HCT116 (cell line): ENCODE measurements around the gene IMPG1. TPM values are rescaled to one million over a fixed set of nuclear protein-coding genes. Genes with fewer than 3 reads are reported as not detected.

ENCODE experiments used
- ATAC-seq: fragments of 200-7000 bp; cut with Tn5 transposase; 2 replicates; pipeline ENCODE4 v1.9.1; 2020; ENCODE audit warnings: mild to moderate bottlenecking, moderate library complexity
- BruUV-seq: library from RNA; stranded (reverse); fragments of 400-500 nt; replicated peaks from 2 replicates; lab custom pipeline; 2021; lab: Mats Ljungman, UMichigan
- CTCF ChIA-PET: fragments of 300-600 bp; sonication (Branson Sonifier 250); formaldehyde crosslinking; loops from one replicate; lab custom pipeline; 2021; ENCODE audit warnings: antibody characterized with exemption; lab: Charles Lee
- POLR2A ChIA-PET: fragments of 300-600, 350-600 bp; sonication (Branson Sonifier 250); formaldehyde crosslinking; loops from one replicate; lab custom pipeline; 2021; ENCODE audit warnings: antibody characterized with exemption; lab: Charles Lee
- RAD21 ChIA-PET, 2 experiments: fragments of 300-600 bp; sonication (Branson Sonifier 250); formaldehyde crosslinking; loops; one replicate each; lab custom pipeline; 2023; ENCODE audit warnings: low total read pairs in 2 of 2; ENCODE audit not compliant: uncharacterized antibody in 2 of 2, unreplicated experiment in 2 of 2, low non-redundant PET in 1 of 2; lab: Charles Lee
- DNase-seq: peaks from one replicate; pipeline ENCODE4 v3.0.0-alpha.2; 2010; ENCODE audit warnings: low read depth, low spot score
- H2AFZ ChIP-seq: fragments of 200-600 bp; shearing (Covaris generic), sonication (generic); 2 replicates; pipeline ENCODE4 v1.6.1; 2017; ENCODE audit warnings: low read depth, mixed run types, mixed read lengths, antibody characterized with exemption, low read length; ENCODE audit not compliant: poor library complexity, severe bottlenecking
- H3K27ac ChIP-seq: 2 replicates; pipeline ENCODE4 v1.5.1; 2012; ENCODE audit warnings: low read depth, low read length
- H3K27me3 ChIP-seq: fragments of 200-600 bp; sonication (generic); 2 replicates; pipeline ENCODE4 v1.6.1; 2016; ENCODE audit warnings: mixed run types, low read length, mixed read lengths; ENCODE audit not compliant: insufficient read depth
- H3K36me3 ChIP-seq, 2 experiments: fragments of 200-500 bp in 1 of 2; fragments of 200-600 bp in 1 of 2; sonication (Bioruptor generic) in 1 of 2; sonication (generic) in 1 of 2; 2 replicates each; pipeline versions ENCODE4 v1.5.1 to v1.6.1; 2014 to 2016; ENCODE audit warnings: low read length in 2 of 2, inconsistent platforms in 1 of 2, mixed read lengths in 1 of 2, mixed run types in 1 of 2; ENCODE audit not compliant: insufficient read depth in 2 of 2, control insufficient read depth in 1 of 2
- H3K4me1 ChIP-seq, 2 experiments: fragments of 200-600 bp in 1 of 2; sonication (generic) in 1 of 2; 2 replicates each; pipeline versions ENCODE4 v1.5.1 to v1.6.1; 2012 to 2017; ENCODE audit warnings: low read length in 2 of 2, inconsistent platforms in 1 of 2, mild to moderate bottlenecking in 1 of 2, mixed read lengths in 1 of 2, mixed run types in 1 of 2, moderate library complexity in 1 of 2; ENCODE audit not compliant: insufficient read depth in 2 of 2, control insufficient read depth in 1 of 2
- H3K4me2 ChIP-seq: fragments of 200-600 bp; sonication (generic); 2 replicates; pipeline ENCODE4 v1.6.1; 2017; ENCODE audit warnings: mixed run types, low read length, mixed read lengths
- H3K4me3 ChIP-seq, 2 experiments: fragments of 200-600 bp in 1 of 2; sonication (generic) in 1 of 2; replicated peaks in 1 of 2; 2 replicates each; pipeline ENCODE4 v1.5.1; 2011 to 2016; ENCODE audit warnings: low read length in 2 of 2, control low read depth in 1 of 2, low read depth in 1 of 2, mild to moderate bottlenecking in 1 of 2, mixed read lengths in 1 of 2, mixed run types in 1 of 2
- H3K79me2 ChIP-seq: fragments of 200-600 bp; sonication (generic); 2 replicates; pipeline ENCODE4 v1.6.1; 2017; ENCODE audit warnings: mild to moderate bottlenecking, mixed run types, low read length, moderate library complexity, mixed read lengths; ENCODE audit not compliant: insufficient read depth
- H3K9ac ChIP-seq: fragments of 200-600 bp; sonication (generic); 2 replicates; pipeline ENCODE4 v1.6.1; 2016; ENCODE audit warnings: low read length, mixed read lengths
- H3K9me2 ChIP-seq: fragments of 200-600 bp; sonication (generic), shearing (Covaris generic); 2 replicates; pipeline ENCODE4 v1.6.1; 2017; ENCODE audit warnings: mixed run types, mild to moderate bottlenecking, moderate library complexity; ENCODE audit not compliant: insufficient read depth
- H3K9me3 ChIP-seq, 2 experiments: fragments of 200-500 bp in 1 of 2; fragments of 200-600 bp in 1 of 2; sonication (Bioruptor generic) in 1 of 2; sonication (generic) in 1 of 2; 2 replicates each; pipeline ENCODE4 v1.6.1; 2014 to 2017; ENCODE audit warnings: low read length in 2 of 2, mixed read lengths in 2 of 2, inconsistent platforms in 1 of 2, low read depth in 1 of 2, mild to moderate bottlenecking in 1 of 2, mixed run types in 1 of 2, moderate library complexity in 1 of 2; ENCODE audit not compliant: control insufficient read depth in 1 of 2, insufficient read depth in 1 of 2
- H4K20me1 ChIP-seq: fragments of 200-600 bp; sonication (generic), shearing (Covaris generic); 2 replicates; pipeline ENCODE4 v1.6.1; 2017; ENCODE audit warnings: mixed run types, mild to moderate bottlenecking, moderate library complexity; ENCODE audit not compliant: insufficient read depth
- CEBPB ChIP-seq: IDR thresholded peaks from 2 replicates; pipeline ENCODE4 v1.6.1; 2012; ENCODE audit warnings: low read depth
- EZH2 ChIP-seq: fragments of 200-600 bp; sonication (generic); IDR thresholded peaks from 2 replicates; pipeline ENCODE4 v1.6.1; 2017; ENCODE audit warnings: antibody characterized with exemption, mixed run types
- EZH2phosphoT487 ChIP-seq: fragments of 200-600 bp; IDR thresholded peaks from 2 replicates; pipeline ENCODE4 v1.6.1; 2018; ENCODE audit warnings: antibody characterized with exemption, borderline replicate concordance
- FOSL1 ChIP-seq: IDR thresholded peaks from 2 replicates; pipeline ENCODE4 v1.6.1; 2012; ENCODE audit warnings: low read depth
- RAD21 ChIP-seq: IDR thresholded peaks from 2 replicates; pipeline ENCODE4 v1.6.1; 2012; ENCODE audit warnings: low read depth, mild to moderate bottlenecking
- SP1 ChIP-seq: IDR thresholded peaks from 2 replicates; pipeline ENCODE4 v1.6.1; 2012; ENCODE audit warnings: low read depth
- YY1 ChIP-seq: IDR thresholded peaks from 2 replicates; pipeline ENCODE4 v1.6.1; 2011; ENCODE audit warnings: low read length, low read depth, moderate library complexity, mild to moderate bottlenecking; ENCODE audit not compliant: insufficient replicate concordance; ENCODE audit errors: extremely low read depth
- ZFX ChIP-seq: fragments of 450-650 bp; IDR thresholded peaks from 2 replicates; pipeline ENCODE4 v1.6.1; 2017
- ZNF274 ChIP-seq: fragments of 200-500 bp; sonication (Bioruptor generic); IDR thresholded peaks from 2 replicates; pipeline ENCODE4 v1.6.1; 2014; ENCODE audit warnings: mild to moderate bottlenecking, low read depth, low read length, inconsistent platforms
- intact Hi-C: fragments of 100-400 bp; cut with micrococcal nuclease; formaldehyde crosslinking; loops from 2 replicates; pipeline ENCODE4 v1.10.0; 2022
- total RNA-seq: library from RNA; stranded (reverse); gene quantifications from one replicate; pipeline ENCODE4 v1.2.1, GENCODE V29; 2021; ENCODE audit not compliant: unreplicated experiment
- TF ChIP-seq, protein P1 (sequence below): IDR thresholded peaks from 2 replicates; pipeline ENCODE4 v1.6.1; 2012
- TF ChIP-seq, protein P2 (sequence below): IDR thresholded peaks from 2 replicates; pipeline ENCODE4 v1.6.1; 2011; ENCODE audit warnings: mild to moderate bottlenecking, low read length, moderate library complexity; ENCODE audit not compliant: insufficient replicate concordance; ENCODE audit errors: extremely low read depth

Gene IMPG1
- total RNA-seq, 1 experiment from 2014 or later, result not detected

DNA sequence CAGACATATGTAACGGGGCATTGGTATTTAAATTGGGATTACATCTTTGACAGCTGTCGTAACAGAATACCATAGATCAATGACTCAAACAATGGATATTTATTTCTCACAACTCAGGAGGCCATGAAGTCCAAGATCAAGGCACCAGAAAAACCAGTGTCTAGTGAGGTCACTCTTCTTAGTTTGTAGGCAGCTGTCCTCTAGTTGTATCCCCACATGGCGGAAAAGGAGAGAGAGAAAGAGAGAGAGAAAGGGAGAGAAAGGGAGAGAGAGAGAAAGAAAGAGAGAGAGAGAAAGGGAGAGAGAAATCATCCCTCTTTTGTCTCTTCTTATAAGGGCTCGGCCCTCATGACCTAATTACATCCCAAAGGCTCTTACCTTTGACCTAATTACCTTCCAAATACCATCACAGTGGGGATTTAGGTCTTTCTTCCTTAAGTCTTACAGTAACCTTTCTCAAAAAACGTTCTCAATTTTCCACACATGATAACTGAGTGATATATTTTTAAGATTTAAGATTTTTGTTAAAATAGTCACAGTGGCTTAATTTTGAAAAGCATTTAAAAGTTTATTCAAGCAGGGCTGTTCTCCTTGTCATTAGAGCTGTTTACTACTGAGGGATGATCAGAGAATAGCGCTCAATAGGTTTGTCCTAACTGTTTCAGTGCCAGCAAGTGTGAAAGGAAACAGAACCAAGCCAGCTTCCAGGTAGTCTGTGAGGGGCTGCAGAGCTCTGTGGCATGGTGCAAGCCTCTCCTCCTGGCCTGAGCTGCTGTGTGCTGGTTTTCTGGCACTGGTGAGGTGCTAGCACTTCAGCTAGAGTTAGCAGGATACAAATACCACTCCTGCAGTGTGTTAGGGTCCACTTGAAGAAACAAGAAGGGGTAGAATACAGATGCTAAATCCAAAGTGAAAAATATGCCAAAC, 79.0 kb downstream of the IMPG1 start:
- ATAC-seq, result no peak

More for the DNA sequence above, 79.0 kb downstream of the IMPG1 start:
- H3K4me1 ChIP-seq, result no peaks in the 10 kb centered on the region
- H3K9ac ChIP-seq, result no peak overlapping the region
- intact Hi-C loops, result no loop called here
- ChIA-PET RAD21 (no interaction called here), CTCF (no interaction called here), POLR2A (no interaction called here)
- H3K9me2 ChIP-seq, result no peaks in the 10 kb centered on the region
- no peaks in the 10 kb centered on the region for H3K36me3 ChIP-seq
- H4K20me1 ChIP-seq, result no peaks in the 10 kb centered on the region
- TF ChIP-seq FOSL1 (no peak), SP1 (no peak), YY1 (no peak), RAD21 (no peak), EZH2phosphoT487 (no peak), CEBPB (no peak), ZNF274 (no peak), EZH2 (no peak), ZFX (no peak)
- TF ChIP-seq, protein P1, sequence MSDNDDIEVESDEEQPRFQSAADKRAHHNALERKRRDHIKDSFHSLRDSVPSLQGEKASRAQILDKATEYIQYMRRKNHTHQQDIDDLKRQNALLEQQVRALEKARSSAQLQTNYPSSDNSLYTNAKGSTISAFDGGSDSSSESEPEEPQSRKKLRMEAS, result no peak
- TF ChIP-seq, protein P2, sequence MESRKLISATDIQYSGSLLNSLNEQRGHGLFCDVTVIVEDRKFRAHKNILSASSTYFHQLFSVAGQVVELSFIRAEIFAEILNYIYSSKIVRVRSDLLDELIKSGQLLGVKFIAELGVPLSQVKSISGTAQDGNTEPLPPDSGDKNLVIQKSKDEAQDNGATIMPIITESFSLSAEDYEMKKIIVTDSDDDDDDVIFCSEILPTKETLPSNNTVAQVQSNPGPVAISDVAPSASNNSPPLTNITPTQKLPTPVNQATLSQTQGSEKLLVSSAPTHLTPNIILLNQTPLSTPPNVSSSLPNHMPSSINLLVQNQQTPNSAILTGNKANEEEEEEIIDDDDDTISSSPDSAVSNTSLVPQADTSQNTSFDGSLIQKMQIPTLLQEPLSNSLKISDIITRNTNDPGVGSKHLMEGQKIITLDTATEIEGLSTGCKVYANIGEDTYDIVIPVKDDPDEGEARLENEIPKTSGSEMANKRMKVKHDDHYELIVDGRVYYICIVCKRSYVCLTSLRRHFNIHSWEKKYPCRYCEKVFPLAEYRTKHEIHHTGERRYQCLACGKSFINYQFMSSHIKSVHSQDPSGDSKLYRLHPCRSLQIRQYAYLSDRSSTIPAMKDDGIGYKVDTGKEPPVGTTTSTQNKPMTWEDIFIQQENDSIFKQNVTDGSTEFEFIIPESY, result no peak
- no peaks in the 10 kb centered on the region for H3K79me2 ChIP-seq
- no peak overlapping the region for H3K4me3 ChIP-seq
- H2AFZ ChIP-seq, result no peak overlapping the region
- H3K27me3 ChIP-seq, result no peaks in the 10 kb centered on the region
- no peak for DNase-seq
- H3K4me2 ChIP-seq, result no peak overlapping the region
- no peaks in the 10 kb centered on the region for H3K9me3 ChIP-seq
- H3K27ac ChIP-seq, result no peak overlapping the region
- BruUV-seq, result no TSS peak
